Stimulated activated CD4-positive, alpha-beta T cell treated with anti-CD3 and anti-CD28 coated beads, Interleukin-2, amount 100 ng/mL, for 4 hours (primary cell): ENCODE results near the gene SEMA3C.
"Not testable (repeated sequence)": the region's sequence is repeated elsewhere in the genome, so short reads cannot be mapped to it uniquely, and the experiment has no call there.

Experiments used
- DNase-seq: peaks from one replicate; pipeline ENCODE4 v3.0.0-alpha.2; 2020; ENCODE audit warnings: low read depth

SEMA3C gene

GRCh38 chr7:80926955-80927354 is 8.1 kb upstream of the SEMA3C start:
- not testable (repeated sequence) for DNase-seq

GRCh38 chr7:80924090-80924489 is 5.2 kb upstream of the SEMA3C start:
- DNase-seq: no peak

GRCh38 chr7:80923211-80923612 is 4.4 kb upstream of the SEMA3C start:
- no peak for DNase-seq

GRCh38 chr7:80922253-80923049 is 3.6 kb upstream of the SEMA3C start:
- no peak for DNase-seq

- DNase-seq: no peak
Observed at GRCh38 chr7:80921130-80921529, 2.3 kb upstream of the SEMA3C start.

GRCh38 chr7:80918399-80918798 is 452 bp downstream of the SEMA3C start:
- no peak for DNase-seq

- no peak for DNase-seq
Observed at GRCh38 chr7:80916770-80917741, 1.8 kb downstream of the SEMA3C start.

GRCh38 chr7:80910228-80910627 is 8.6 kb downstream of the SEMA3C start:
- DNase-seq: no peak

- no peak for DNase-seq
Observed at GRCh38 chr7:80908360-80908797, 10.5 kb downstream of the SEMA3C start.

GRCh38 chr7:80907612-80908011 is 11.2 kb downstream of the SEMA3C start:
- no peak for DNase-seq

GRCh38 chr7:80907141-80907601 is 11.7 kb downstream of the SEMA3C start:
- DNase-seq: no peak

- DNase-seq: no peak
Observed at GRCh38 chr7:80905334-80905733, 13.5 kb downstream of the SEMA3C start.

GRCh38 chr7:80902716-80903308 is 16.0 kb downstream of the SEMA3C start:
- no peak for DNase-seq

- no peak for DNase-seq
Observed at GRCh38 chr7:80902019-80902418, 16.8 kb downstream of the SEMA3C start.

GRCh38 chr7:80900583-80901576 is 18.0 kb downstream of the SEMA3C start:
- DNase-seq: no peak

GRCh38 chr7:80896906-80897598 is 21.8 kb downstream of the SEMA3C start:
- DNase-seq: no peak

- DNase-seq: no peak
Observed at GRCh38 chr7:80895056-80895455, 23.8 kb downstream of the SEMA3C start.

- no peak for DNase-seq
Observed at GRCh38 chr7:80891259-80891544, 27.6 kb downstream of the SEMA3C start.

GRCh38 chr7:80890426-80891258 is 28.2 kb downstream of the SEMA3C start:
- DNase-seq: no peak

GRCh38 chr7:80889525-80889924 is 29.3 kb downstream of the SEMA3C start:
- no peak for DNase-seq
